Testis (tissue), 2 donors: Measurements from ENCODE around the gene IL17REL.

Source experiments
- CTCF ChIP-seq, 3 experiments: fragments of 450-650 bp in 2 of 3; fragments of 200-600 bp in 1 of 3; sonication (generic) in 1 of 3; IDR thresholded peaks; one replicate each; pipeline ENCODE4 v1.5.1; 2016 to 2019; ENCODE audit warnings: antibody characterized with exemption in 3 of 3, mild to moderate bottlenecking in 2 of 3, moderate library complexity in 1 of 3
- POLR2A ChIP-seq: fragments of 450-650 bp; IDR thresholded peaks from one replicate; pipeline ENCODE4 v1.6.1; 2017; ENCODE audit warnings: antibody characterized with exemption, mild to moderate bottlenecking, moderate library complexity

- TF ChIP-seq POLR2A (no peak), CTCF (IDR thresholded peaks at IDR 0.05) (no peak)
These were observed 20.5 kb upstream of the IL17REL start for GRCh38 chr22:50032941-50033601.
